CD14-positive monocyte (primary cell): ENCODE results near the gene PTCD3. TPM values are rescaled to one million over a fixed set of nuclear protein-coding genes. Genes with fewer than 3 reads are reported as not detected.
A peak's percentile ranks its signal among the peaks of the same experiment; 100 is the strongest.

Experiments used
- DNase-seq, 3 donors: peaks; one replicate each; pipeline ENCODE4 v3.0.0-alpha.2; 2011 to 2022
- H2AFZ ChIP-seq: 2 replicates; pipeline ENCODE4 v1.6.0; 2012; ENCODE audit warnings: mild to moderate bottlenecking, low read depth, low read length, inconsistent platforms; ENCODE audit not compliant: insufficient read depth, poor library complexity, severe bottlenecking
- H3K27ac ChIP-seq, 2 donors: 1 replicate in 1 of 2; 2 replicates in 1 of 2; pipeline ENCODE4 v1.5.1; 2012 to 2013; ENCODE audit warnings: low read length in 2 of 2, control low read depth in 1 of 2, inconsistent platforms in 1 of 2, low read depth in 1 of 2, mild to moderate bottlenecking in 1 of 2
- H3K27me3 ChIP-seq, 2 donors: one replicate each; pipeline versions ENCODE4 v1.6.0 to v1.6.1; 2011 to 2013; ENCODE audit warnings: low read length in 2 of 2; ENCODE audit not compliant: control insufficient read depth in 2 of 2, insufficient read depth in 2 of 2
- H3K36me3 ChIP-seq, 2 donors: replicated peaks in 1 of 2; 1 replicate in 1 of 2; 2 replicates in 1 of 2; pipeline versions ENCODE4 v1.5.1 to v1.6.1; 2012 to 2013; ENCODE audit warnings: low read length in 2 of 2, control low read depth in 1 of 2, inconsistent platforms in 1 of 2, mild to moderate bottlenecking in 1 of 2; ENCODE audit not compliant: insufficient read depth in 2 of 2, control insufficient read depth in 1 of 2
- H3K4me1 ChIP-seq, 2 donors: 1 replicate in 1 of 2; 2 replicates in 1 of 2; pipeline versions ENCODE4 v1.5.1 to v1.6.1; 2012 to 2013; ENCODE audit warnings: low read length in 2 of 2, control low read depth in 1 of 2, inconsistent platforms in 1 of 2, mild to moderate bottlenecking in 1 of 2, moderate library complexity in 1 of 2; ENCODE audit not compliant: insufficient read depth in 2 of 2, control insufficient read depth in 1 of 2
- H3K4me2 ChIP-seq: replicated peaks from 2 replicates; pipeline ENCODE3; 2012; ENCODE audit warnings: low read length, moderate library complexity, mild to moderate bottlenecking; ENCODE audit not compliant: poor library complexity, severe bottlenecking; ENCODE audit errors: extremely low read depth
- H3K4me3 ChIP-seq, 3 experiments: fragments of 200-600 bp in 1 of 3; sonication (generic) in 1 of 3; replicated peaks in 1 of 3; 1 replicate in 2 of 3; 2 replicates in 1 of 3; pipeline ENCODE4 v1.5.1; 2011 to 2013; ENCODE audit warnings: low read length in 3 of 3, mild to moderate bottlenecking in 3 of 3, control low read depth in 2 of 3, low read depth in 2 of 3, inconsistent platforms in 1 of 3, moderate library complexity in 1 of 3
- H3K79me2 ChIP-seq: 2 replicates; pipeline ENCODE4 v1.6.0; 2012; ENCODE audit warnings: mild to moderate bottlenecking, control low read depth, inconsistent platforms, low read length, moderate library complexity; ENCODE audit not compliant: insufficient read depth
- H3K9ac ChIP-seq: 2 replicates; pipeline ENCODE4 v1.6.0; 2017; ENCODE audit warnings: low read length, mild to moderate bottlenecking; ENCODE audit not compliant: insufficient read depth, poor library complexity, severe bottlenecking
- H3K9me3 ChIP-seq, 2 donors: replicated peaks in 1 of 2; 1 replicate in 1 of 2; 2 replicates in 1 of 2; pipeline versions ENCODE4 v1.5.1 to v1.6.1; 2012 to 2013; ENCODE audit warnings: low read length in 2 of 2, control low read depth in 1 of 2; ENCODE audit not compliant: control insufficient read depth in 1 of 2, insufficient read depth in 1 of 2
- H4K20me1 ChIP-seq: 2 replicates; pipeline ENCODE4 v1.6.0; 2012; ENCODE audit warnings: mild to moderate bottlenecking, low read length, control low read depth, moderate library complexity; ENCODE audit not compliant: insufficient read depth
- H3K27ac Mint-ChIP-seq, 7 donors: one replicate each; pipeline ENCODE4 v1.8.0; 2020; ENCODE audit warnings: mild to moderate bottlenecking in 7 of 7, mixed read lengths in 7 of 7, moderate library complexity in 6 of 7, inconsistent platforms in 2 of 7
- H3K27me3 Mint-ChIP-seq, 3 donors: one replicate each; pipeline ENCODE4 v1.8.0; 2021 to 2022; ENCODE audit warnings: low read depth in 3 of 3, mild to moderate bottlenecking in 3 of 3, mixed read lengths in 3 of 3, moderate library complexity in 3 of 3, inconsistent platforms in 1 of 3
- H3K36me3 Mint-ChIP-seq, 2 donors: one replicate each; pipeline ENCODE4 v1.8.0; 2020; ENCODE audit warnings: mixed read lengths in 2 of 2, inconsistent platforms in 1 of 2, mild to moderate bottlenecking in 1 of 2
- H3K4me1 Mint-ChIP-seq: one replicate; pipeline ENCODE4 v1.8.0; 2020; ENCODE audit warnings: mild to moderate bottlenecking, mixed read lengths
- H3K4me3 Mint-ChIP-seq, 2 donors: one replicate each; pipeline ENCODE4 v1.8.0; 2020; ENCODE audit warnings: mild to moderate bottlenecking in 2 of 2, mixed read lengths in 2 of 2, moderate library complexity in 1 of 2
- H3K9me3 Mint-ChIP-seq, 7 donors: one replicate each; pipeline ENCODE4 v1.8.0; 2020 to 2022; ENCODE audit warnings: mixed read lengths in 7 of 7, mild to moderate bottlenecking in 6 of 7, moderate library complexity in 6 of 7, inconsistent platforms in 2 of 7
- CTCF ChIP-seq: fragments of 200-600 bp; IDR thresholded peaks from one replicate; pipeline ENCODE4 v1.8.0; 2022; ENCODE audit warnings: antibody characterized with exemption, mild to moderate bottlenecking
- WGBS: methylation state at CpG from one replicate; pipeline ENCODE4 v1.1.5; 2013; ENCODE audit warnings: missing lambda C conversion rate; ENCODE audit not compliant: insufficient coverage; 5-methylcytosine and 5-hydroxymethylcytosine counted together
- intact Hi-C, 2 donors: fragments of 100-400 bp; cut with micrococcal nuclease; formaldehyde crosslinking; loops; one replicate each; pipeline versions ENCODE4 v1.15.0 to v1.15.1; 2023
- polyA plus RNA-seq, 3 donors: library from polyadenylated mRNA; depleted of rRNA in 1 of 3; unstranded in 2 of 3; stranded (reverse) in 1 of 3; fragments of 300-500 nt in 2 of 3; fragments of >200 nt in 1 of 3; fragmentation: Illumina TruSeq in 2 of 3; gene quantifications; 1 replicate in 2 of 3; 2 replicates in 1 of 3; pipeline ENCODE4 v1.2.3, GENCODE V29; 2012 to 2021

PTCD3 gene
- polyA plus RNA-seq, 3 donors, result 14.0 to 60.5 (median 17.8) TPM

- H3K4me3 ChIP-seq, result no peak overlapping the region
- Mint-ChIP-seq H3K27ac (peak overlapping the region in 2 of 7 donors; percentile 5 to 72), H3K9me3 (no peaks in the 10 kb centered on the region), H3K4me1 (peaks cover 20% of the 10 kb centered on the region), H3K27me3 (peaks cover 0 to 2% (median 0%) of the 10 kb centered on the region in 3 donors), H3K36me3 (peaks cover 44% of the 10 kb centered on the region in 2 donors), H3K4me3 (no peak overlapping the region)
- no peak overlapping the region for H3K27ac ChIP-seq
- no peaks in the 10 kb centered on the region for H3K27me3 ChIP-seq
- H3K36me3 ChIP-seq, result peaks cover 18 to 40% of the 10 kb centered on the region in 2 donors
- no peaks in the 10 kb centered on the region for H3K79me2 ChIP-seq
- H3K9me3 ChIP-seq, result no peaks in the 10 kb centered on the region
- H3K4me2 ChIP-seq, result no peak overlapping the region
- DNase-seq, result no peak
- no peak for TF ChIP-seq CTCF
- no peak overlapping the region for H3K9ac ChIP-seq
- peaks cover 15 to 16% of the 10 kb centered on the region in 2 donors for H3K4me1 ChIP-seq
- 80% methylated on average over 1 of the region's 5 CpGs for WGBS
- intact Hi-C loops, result loop anchor here in 1 of 2 donors (5.0 kb wide), 1 partner anchor 195 kb away; the partner anchor contains the start of gene ST3GAL5
- no peaks in the 10 kb centered on the region for H4K20me1 ChIP-seq
- no peak overlapping the region for H2AFZ ChIP-seq
These were observed 23.3 kb upstream of the PTCD3 start for GRCh38 chr2:86082756-86083155.

GRCh38 chr2:86087936-86088850 lies 17.8 kb upstream of the PTCD3 start:
- Mint-ChIP-seq H3K27me3 (no peaks in the 10 kb centered on the region), H3K27ac (peak overlapping the region in 1 of 7 donors; percentile 30), H3K9me3 (no peaks in the 10 kb centered on the region), H3K4me1 (no peaks in the 10 kb centered on the region), H3K36me3 (peaks cover 64 to 66% of the 10 kb centered on the region in 2 donors), H3K4me3 (no peak overlapping the region)
- 100% methylated on average over 4 of the region's 14 CpGs for WGBS
- Histone ChIP-seq H3K4me1 (no peaks in the 10 kb centered on the region), H3K27ac (no peak overlapping the region), H3K4me3 (no peak overlapping the region), H3K4me2 (no peak overlapping the region), H2AFZ (no peak overlapping the region), H3K9me3 (no peaks in the 10 kb centered on the region), H3K9ac (no peak overlapping the region), H3K36me3 (peaks cover 40 to 70% of the 10 kb centered on the region in 2 donors), H3K79me2 (no peaks in the 10 kb centered on the region), H3K27me3 (no peaks in the 10 kb centered on the region), H4K20me1 (no peaks in the 10 kb centered on the region)
- DNase-seq, result no peak
- intact Hi-C loops, result no loop called here
- peak; percentile 65 for TF ChIP-seq CTCF
